GM13976 (cell line): ENCODE measurements around the gene HSD17B12.

Experiments
- DNase-seq: peaks from one replicate; pipeline ENCODE4 v3.0.0; 2012; ENCODE audit warnings: low spot score
- CTCF ChIP-seq: IDR thresholded peaks from 2 replicates; pipeline ENCODE4 v1.5.1; 2012; ENCODE audit warnings: borderline replicate concordance, mild to moderate bottlenecking; ENCODE audit not compliant: insufficient read depth; ENCODE audit errors: extremely low read depth, missing control alignments, control extremely low read depth
- in situ Hi-C: fragments of 300-500 bp; cut with MboI; formaldehyde crosslinking; loops from one replicate; pipeline ENCODE4 v1.12.0; 2022; ENCODE audit warnings: low sequenced_read_pairs, mixed read lengths, inconsistent platforms; ENCODE audit not compliant: unreplicated experiment

Gene HSD17B12

GRCh38 chr11:43819926-43820325, 139.4 kb downstream of the HSD17B12 start:
- in situ Hi-C loops: no loop called here
- no peak for DNase-seq
- no peak for TF ChIP-seq CTCF

GRCh38 chr11:43823316-43823715, 142.8 kb downstream of the HSD17B12 start:
- no peak for DNase-seq
- in situ Hi-C loops: no loop called here
- no peak for TF ChIP-seq CTCF

GRCh38 chr11:43823851-43824250, 143.3 kb downstream of the HSD17B12 start:
- TF ChIP-seq CTCF: no peak
- in situ Hi-C loops: no loop called here
- DNase-seq: no peak

- no peak for DNase-seq
- in situ Hi-C loops: no loop called here
- TF ChIP-seq CTCF: peak; percentile 35
These were observed 144.8 kb downstream of the HSD17B12 start for GRCh38 chr11:43825217-43825816.

GRCh38 chr11:43830928-43831440, 150.4 kb downstream of the HSD17B12 start:
- no peak for DNase-seq
- TF ChIP-seq CTCF: no peak
- in situ Hi-C loops: no loop called here

GRCh38 chr11:43832536-43832935, 152.0 kb downstream of the HSD17B12 start:
- no peak for TF ChIP-seq CTCF
- DNase-seq: no peak
- in situ Hi-C loops: no loop called here
